Activated CD4-positive, alpha-beta T cell treated with anti-CD3 and anti-CD28 coated beads, Interleukin-2, amount 50 U/mL, for 24 hours (primary cell): ENCODE measurements around the gene OR4B1.

Experiments
- DNase-seq, 2 donors: peaks; one replicate each; pipeline ENCODE4 v3.0.0-alpha.2; 2020; ENCODE audit warnings: low read depth in 1 of 2, low spot score in 1 of 2

The OR4B1 gene

DNA sequence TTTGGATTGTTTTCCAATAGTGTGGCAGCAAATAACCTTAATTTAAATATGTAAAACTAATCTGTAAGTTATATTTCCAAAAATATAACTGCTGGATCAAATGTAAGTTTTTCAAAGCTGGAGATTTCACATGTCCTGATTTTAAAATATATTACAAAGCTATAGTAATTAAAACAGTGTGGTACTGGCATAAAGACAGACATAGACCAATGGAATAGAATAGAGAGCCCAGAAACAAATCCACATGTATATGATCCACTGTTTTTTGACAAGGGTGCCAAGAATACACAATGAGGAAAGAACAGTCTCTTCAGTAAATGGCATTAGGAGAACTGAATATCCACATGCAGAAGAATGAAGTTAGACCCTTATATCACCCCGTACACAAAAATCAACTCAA is 32.3 kb downstream of the OR4B1 start:
- no peak for DNase-seq

DNA sequence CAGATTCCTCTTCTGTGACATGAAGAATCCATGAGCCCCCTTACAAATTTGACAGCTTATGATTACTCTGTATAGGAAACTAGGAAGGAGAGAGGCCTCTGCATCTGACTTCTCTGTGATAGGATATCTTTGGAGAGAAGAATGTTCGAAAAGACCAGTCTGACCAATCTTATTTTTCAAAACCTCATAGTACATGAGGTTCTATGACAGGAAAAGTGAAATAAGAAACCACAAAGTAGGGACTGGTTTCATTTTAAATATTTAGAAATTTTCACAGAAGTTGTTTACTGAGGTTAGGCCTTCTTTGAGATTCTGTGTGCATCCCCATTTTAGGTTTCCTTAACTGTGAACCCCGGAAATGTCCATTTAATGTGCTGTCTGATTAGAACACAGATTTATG is 45.0 kb downstream of the OR4B1 start:
- no peak for DNase-seq

DNA sequence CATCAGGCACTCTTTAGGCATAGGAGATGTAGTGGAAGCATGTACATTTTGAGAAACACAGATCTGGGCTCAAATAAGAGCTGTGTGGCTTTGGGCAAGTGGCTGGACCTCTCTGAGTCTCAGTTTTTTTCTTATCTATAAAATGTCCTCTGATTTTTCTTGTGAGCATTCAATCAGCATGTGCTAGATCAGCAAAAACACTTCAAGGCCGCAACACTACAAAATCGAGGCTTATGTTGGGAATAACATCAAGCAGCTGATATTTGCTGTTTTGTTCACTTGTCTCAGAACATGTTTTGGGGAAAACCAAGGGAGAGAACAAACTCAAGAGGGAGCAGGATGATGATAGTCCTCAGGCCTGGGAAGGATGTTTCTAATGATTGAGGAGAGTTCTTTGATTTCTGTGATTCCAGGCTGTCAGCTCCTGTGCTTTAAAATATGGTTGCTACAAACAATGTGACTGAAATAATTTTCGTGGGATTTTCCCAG is 46.9 kb downstream of the OR4B1 start, which contains the start of gene OR4X1:
TSS of gene OR4X1 (plus strand) at position 439 of the 489 bp plus-strand sequence. CDS start at position 439, 0 bp downstream.
- no peak for DNase-seq
